T-cell (primary cell): ENCODE measurements around the gene FHOD3. TPM values are rescaled to one million over a fixed set of nuclear protein-coding genes. Genes with fewer than 3 reads are reported as not detected.

Experiments
- ATAC-seq, 4 experiments: fragments of 200-7000 bp in 3 of 4; fragments of 150-1000 bp in 1 of 4; cut with Tn5 transposase; replicated peaks in 1 of 4; 1 replicate in 3 of 4; 2 replicates in 1 of 4; pipeline ENCODE4 v1.10.0; 2021; ENCODE audit warnings: moderate library complexity in 3 of 4, mild to moderate bottlenecking in 2 of 4, moderate number of reproducible peaks in 1 of 4
- CTCF ChIA-PET, 2 donors: fragments of 300-600 bp; sonication (Branson Sonifier 250); formaldehyde crosslinking; loops; one replicate each; lab custom pipeline; 2022; ENCODE audit warnings: antibody characterized with exemption in 2 of 2; lab: Charles Lee
- POLR2A ChIA-PET, 2 donors: fragments of 300-600 bp; sonication (Branson Sonifier 250); formaldehyde crosslinking; loops; one replicate each; lab custom pipeline; 2022; ENCODE audit warnings: antibody characterized with exemption in 2 of 2; lab: Charles Lee
- DNase-seq, 35 experiments: peaks; one replicate each; pipeline versions ENCODE4 v3.0.0 to v3.0.0-alpha.2; 2013 to 2023
- H3K27ac ChIP-seq: one replicate; pipeline ENCODE4 v1.5.1; 2013; ENCODE audit warnings: low read length
- H3K27me3 ChIP-seq, 2 experiments: replicated peaks in 1 of 2; 1 replicate in 1 of 2; 2 replicates in 1 of 2; pipeline versions ENCODE4 v1.6.1 to v1.7.0; 2013; ENCODE audit warnings: low read length in 1 of 2, mixed read lengths in 1 of 2; ENCODE audit not compliant: control insufficient read depth in 2 of 2, insufficient read depth in 2 of 2; ENCODE audit errors: extremely low read depth in 1 of 2
- H3K36me3 ChIP-seq, 2 donors: 1 replicate in 1 of 2; 2 replicates in 1 of 2; pipeline versions ENCODE4 v1.6.1 to v1.7.0; 2013; ENCODE audit warnings: low read length in 1 of 2; ENCODE audit not compliant: control insufficient read depth in 2 of 2, insufficient read depth in 1 of 2; ENCODE audit errors: extremely low read depth in 1 of 2
- H3K4me1 ChIP-seq, 2 experiments: 1 replicate in 1 of 2; 2 replicates in 1 of 2; pipeline versions ENCODE4 v1.6.1 to v1.7.0; 2013; ENCODE audit warnings: low read length in 2 of 2, mixed read lengths in 1 of 2; ENCODE audit not compliant: insufficient read depth in 2 of 2, control insufficient read depth in 1 of 2; ENCODE audit errors: extremely low read depth in 1 of 2
- H3K4me3 ChIP-seq, 2 donors: 1 replicate in 1 of 2; 2 replicates in 1 of 2; pipeline versions ENCODE4 v1.5.1 to v1.7.0; 2013; ENCODE audit warnings: mild to moderate bottlenecking in 2 of 2, low read length in 1 of 2, moderate library complexity in 1 of 2; ENCODE audit not compliant: control insufficient read depth in 1 of 2; ENCODE audit errors: extremely low read depth in 1 of 2
- H3K9me3 ChIP-seq: 2 replicates; pipeline ENCODE4 v1.7.0; 2013
- H3K27ac Mint-ChIP-seq, 2 donors: one replicate each; pipeline ENCODE4 v1.8.0; 2020 to 2021; ENCODE audit warnings: mild to moderate bottlenecking in 2 of 2, mixed read lengths in 2 of 2
- H3K27me3 Mint-ChIP-seq, 2 donors: one replicate each; pipeline ENCODE4 v1.8.0; 2021 to 2022; ENCODE audit warnings: mixed read lengths in 2 of 2
- H3K36me3 Mint-ChIP-seq: one replicate; pipeline ENCODE4 v1.8.0; 2021; ENCODE audit warnings: mixed read lengths
- H3K4me1 Mint-ChIP-seq, 3 donors: one replicate each; pipeline ENCODE4 v1.8.0; 2020 to 2022; ENCODE audit warnings: mixed read lengths in 3 of 3, mild to moderate bottlenecking in 1 of 3
- H3K4me3 Mint-ChIP-seq, 3 donors: one replicate each; pipeline ENCODE4 v1.8.0; 2020 to 2022; ENCODE audit warnings: mild to moderate bottlenecking in 3 of 3, mixed read lengths in 3 of 3, moderate library complexity in 3 of 3
- H3K9me3 Mint-ChIP-seq, 3 donors: one replicate each; pipeline ENCODE4 v1.8.0; 2020 to 2022; ENCODE audit warnings: mixed read lengths in 3 of 3
- WGBS: methylation state at CpG from one replicate; pipeline ENCODE4 v1.1.5; 2013; ENCODE audit warnings: missing lambda C conversion rate; ENCODE audit not compliant: insufficient coverage; 5-methylcytosine and 5-hydroxymethylcytosine counted together
- total RNA-seq, 35 experiments: library from RNA in 6 of 35; stranded (reverse) in 6 of 35; fragments of 120-200 nt in 1 of 35; gene quantifications; one replicate each; pipeline versions ENCODE4 v1.2.1 to v1.2.4 and lab custom pipeline; 2013 to 2026

FHOD3 gene
- total RNA-seq, 5 donors from 2014 or later (not counting 1 experiment from before 2014, with no cell fraction given), result 0.06 TPM; not detected in 4

- WGBS, result 100% methylated on average over 1 of the region's 2 CpGs
These were observed 156.7 kb downstream of the FHOD3 start for GRCh38 chr18:36454245-36454644.

GRCh38 chr18:36454848-36455458, 157.4 kb downstream of the FHOD3 start:
- no peak overlapping the region for H3K4me3 Mint-ChIP-seq
- WGBS, result 55% methylated on average over 3 of the region's 4 CpGs
- H3K4me1 Mint-ChIP-seq, result no peaks in the 10 kb centered on the region
- H3K27me3 ChIP-seq, result peaks cover 0 to 19% of the 10 kb centered on the region in 2 experiments
- no peaks in the 10 kb centered on the region for H3K4me1 ChIP-seq
- ATAC-seq, result no peak
- no peak overlapping the region for H3K4me3 ChIP-seq
- no peak overlapping the region for H3K27ac ChIP-seq
- H3K27me3 Mint-ChIP-seq, result peaks cover 7% of the 10 kb centered on the region in 2 donors
- no peaks in the 10 kb centered on the region for H3K9me3 ChIP-seq
- POLR2A ChIA-PET, result no interaction called here
- no peaks in the 10 kb centered on the region for H3K9me3 Mint-ChIP-seq
- no peak overlapping the region for H3K27ac Mint-ChIP-seq
- no peaks in the 10 kb centered on the region for H3K36me3 Mint-ChIP-seq
- no peaks in the 10 kb centered on the region for H3K36me3 ChIP-seq
- CTCF ChIA-PET, result no interaction called here
- DNase-seq, result no peak

More at GRCh38 chr18:36454245-36454644, 156.7 kb downstream of the FHOD3 start:
- Histone ChIP-seq H3K36me3 (no peaks in the 10 kb centered on the region), H3K9me3 (no peaks in the 10 kb centered on the region), H3K27ac (no peak overlapping the region), H3K27me3 (peaks cover 0 to 19% of the 10 kb centered on the region in 2 experiments), H3K4me3 (no peak overlapping the region), H3K4me1 (no peaks in the 10 kb centered on the region)
- no peaks in the 10 kb centered on the region for H3K36me3 Mint-ChIP-seq
- DNase-seq (no peak), ATAC-seq (no peak)
- ChIA-PET CTCF (interaction anchor here in 1 of 2 donors (0.6 kb wide), 1 partner anchor 626 kb away, joined by 3 read pairs; no protein-coding TSS in a partner anchor), POLR2A (no interaction called here)
- no peak overlapping the region for H3K27ac Mint-ChIP-seq
- no peaks in the 10 kb centered on the region for H3K4me1 Mint-ChIP-seq
- H3K27me3 Mint-ChIP-seq, result peaks cover 7% of the 10 kb centered on the region in 2 donors
- H3K9me3 Mint-ChIP-seq, result no peaks in the 10 kb centered on the region
- H3K4me3 Mint-ChIP-seq, result no peak overlapping the region

- H3K27ac Mint-ChIP-seq, result no peak overlapping the region
- DNase-seq, result no peak
- H3K4me3 Mint-ChIP-seq, result no peak overlapping the region
- Histone ChIP-seq H3K36me3 (no peaks in the 10 kb centered on the region), H3K4me1 (no peaks in the 10 kb centered on the region), H3K4me3 (no peak overlapping the region), H3K27me3 (peaks cover 0 to 12% of the 10 kb centered on the region in 2 experiments), H3K9me3 (no peaks in the 10 kb centered on the region), H3K27ac (no peak overlapping the region)
- CTCF ChIA-PET, result no interaction called here
- POLR2A ChIA-PET, result no interaction called here
- no peak for ATAC-seq
- WGBS, result no CpG with 5 or more reads among the region's 4 CpGs
- H3K4me1 Mint-ChIP-seq, result no peaks in the 10 kb centered on the region
- no peaks in the 10 kb centered on the region for H3K36me3 Mint-ChIP-seq
- H3K9me3 Mint-ChIP-seq, result no peaks in the 10 kb centered on the region
- peaks cover 5 to 7% of the 10 kb centered on the region in 2 donors for H3K27me3 Mint-ChIP-seq
These were observed 158.4 kb downstream of the FHOD3 start for GRCh38 chr18:36455931-36456330.

GRCh38 chr18:36456622-36457021, 159.1 kb downstream of the FHOD3 start:
- Mint-ChIP-seq H3K27ac (no peak overlapping the region), H3K4me3 (no peak overlapping the region), H3K9me3 (no peaks in the 10 kb centered on the region), H3K4me1 (no peaks in the 10 kb centered on the region), H3K36me3 (no peaks in the 10 kb centered on the region), H3K27me3 (peaks cover 0 to 1% of the 10 kb centered on the region in 2 donors)
- H3K27ac ChIP-seq, result no peak overlapping the region
- 43% methylated on average over 1 of the region's 1 CpG for WGBS
- ChIA-PET POLR2A (no interaction called here), CTCF (interaction anchor here in 1 of 2 donors (0.6 kb wide), 1 partner anchor 20 kb away, joined by 3 read pairs; no protein-coding TSS in a partner anchor)
- peaks cover 0 to 8% of the 10 kb centered on the region in 2 experiments for H3K27me3 ChIP-seq
- H3K4me1 ChIP-seq, result no peaks in the 10 kb centered on the region
- H3K36me3 ChIP-seq, result no peaks in the 10 kb centered on the region
- no peak overlapping the region for H3K4me3 ChIP-seq
- no peak for DNase-seq
- no peaks in the 10 kb centered on the region for H3K9me3 ChIP-seq
- no peak for ATAC-seq

GRCh38 chr18:36457683-36458082, 160.2 kb downstream of the FHOD3 start:
- no peak for DNase-seq
- Mint-ChIP-seq H3K9me3 (no peaks in the 10 kb centered on the region), H3K36me3 (no peaks in the 10 kb centered on the region), H3K27ac (no peak overlapping the region), H3K4me1 (no peaks in the 10 kb centered on the region), H3K27me3 (peaks cover 0 to 1% of the 10 kb centered on the region in 2 donors), H3K4me3 (no peak overlapping the region)
- no peak overlapping the region for H3K4me3 ChIP-seq
- POLR2A ChIA-PET, result no interaction called here
- WGBS, result no CpG with 5 or more reads among the region's 1 CpG
- peaks cover 0 to 5% of the 10 kb centered on the region in 2 experiments for H3K27me3 ChIP-seq
- CTCF ChIA-PET, result no interaction called here
- H3K27ac ChIP-seq, result no peak overlapping the region
- H3K36me3 ChIP-seq, result no peaks in the 10 kb centered on the region
- no peaks in the 10 kb centered on the region for H3K4me1 ChIP-seq
- no peaks in the 10 kb centered on the region for H3K9me3 ChIP-seq
- ATAC-seq, result no peak

- ATAC-seq (no peak), DNase-seq (no peak)
- Mint-ChIP-seq H3K27ac (no peak overlapping the region), H3K36me3 (no peaks in the 10 kb centered on the region), H3K27me3 (peaks cover 0 to 1% of the 10 kb centered on the region in 2 donors), H3K4me1 (no peaks in the 10 kb centered on the region), H3K4me3 (no peak overlapping the region), H3K9me3 (no peaks in the 10 kb centered on the region)
- ChIA-PET POLR2A (interaction anchor here in 1 of 2 donors (0.7 kb wide), 1 partner anchor 33 kb away, joined by 8 read pairs; no protein-coding TSS in a partner anchor), CTCF (no interaction called here)
- no CpG with 5 or more reads among the region's 1 CpG for WGBS
- no peak overlapping the region for H3K4me3 ChIP-seq
- no peaks in the 10 kb centered on the region for H3K9me3 ChIP-seq
- no peak overlapping the region for H3K27ac ChIP-seq
- H3K36me3 ChIP-seq, result no peaks in the 10 kb centered on the region
- no peaks in the 10 kb centered on the region for H3K4me1 ChIP-seq
- H3K27me3 ChIP-seq, result peaks cover 0 to 4% of the 10 kb centered on the region in 2 experiments
These were observed 160.8 kb downstream of the FHOD3 start for GRCh38 chr18:36458306-36458705.
